ENCODE data around the gene CENPP. TPM values are rescaled to one million over a fixed set of nuclear protein-coding genes. Genes with fewer than 3 reads are reported as not detected.

The CENPP gene
- total RNA-seq, 4 donors from 2014 or later = 2.8 to 51.2 (median 4.9) TPM

DNA sequence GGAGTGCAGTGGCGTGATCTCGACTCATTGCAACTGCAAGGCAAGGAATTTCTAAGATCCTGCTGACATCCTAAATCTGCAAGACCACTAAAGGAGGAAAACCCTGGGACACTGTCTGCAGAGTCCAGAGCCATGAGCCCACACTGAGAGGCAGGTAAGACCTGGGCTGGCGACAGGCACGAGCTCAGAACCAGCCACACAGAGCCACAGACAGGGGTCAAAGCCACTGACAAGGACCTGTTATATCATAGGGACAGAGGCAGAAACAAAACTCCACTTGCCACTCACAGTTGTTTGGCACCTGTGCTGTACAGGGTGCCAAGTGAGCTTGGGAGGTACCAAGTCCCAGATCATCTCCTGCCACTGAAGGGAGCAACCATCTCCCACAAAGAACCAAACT lies 310.0 kb downstream of the CENPP start:
- Histone ChIP-seq H3K27me3 (no peaks in the 10 kb centered on the region), H3K9me3 (no peaks in the 10 kb centered on the region), H3K4me3 (no peak overlapping the region), H3K4me1 (no peaks in the 10 kb centered on the region), H3K27ac (no peak overlapping the region), H3K36me3 (peaks cover 0 to 71% (median 4%) of the 10 kb centered on the region in 3 donors)
- DNase-seq = peak in 1 of 3 donors; percentile 14
- TF ChIP-seq POLR2A (IDR thresholded peaks at IDR 0.05) = no peak
- TF ChIP-seq, protein P1, sequence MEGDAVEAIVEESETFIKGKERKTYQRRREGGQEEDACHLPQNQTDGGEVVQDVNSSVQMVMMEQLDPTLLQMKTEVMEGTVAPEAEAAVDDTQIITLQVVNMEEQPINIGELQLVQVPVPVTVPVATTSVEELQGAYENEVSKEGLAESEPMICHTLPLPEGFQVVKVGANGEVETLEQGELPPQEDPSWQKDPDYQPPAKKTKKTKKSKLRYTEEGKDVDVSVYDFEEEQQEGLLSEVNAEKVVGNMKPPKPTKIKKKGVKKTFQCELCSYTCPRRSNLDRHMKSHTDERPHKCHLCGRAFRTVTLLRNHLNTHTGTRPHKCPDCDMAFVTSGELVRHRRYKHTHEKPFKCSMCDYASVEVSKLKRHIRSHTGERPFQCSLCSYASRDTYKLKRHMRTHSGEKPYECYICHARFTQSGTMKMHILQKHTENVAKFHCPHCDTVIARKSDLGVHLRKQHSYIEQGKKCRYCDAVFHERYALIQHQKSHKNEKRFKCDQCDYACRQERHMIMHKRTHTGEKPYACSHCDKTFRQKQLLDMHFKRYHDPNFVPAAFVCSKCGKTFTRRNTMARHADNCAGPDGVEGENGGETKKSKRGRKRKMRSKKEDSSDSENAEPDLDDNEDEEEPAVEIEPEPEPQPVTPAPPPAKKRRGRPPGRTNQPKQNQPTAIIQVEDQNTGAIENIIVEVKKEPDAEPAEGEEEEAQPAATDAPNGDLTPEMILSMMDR (IDR thresholded peaks at IDR 0.05) = no peak

DNA sequence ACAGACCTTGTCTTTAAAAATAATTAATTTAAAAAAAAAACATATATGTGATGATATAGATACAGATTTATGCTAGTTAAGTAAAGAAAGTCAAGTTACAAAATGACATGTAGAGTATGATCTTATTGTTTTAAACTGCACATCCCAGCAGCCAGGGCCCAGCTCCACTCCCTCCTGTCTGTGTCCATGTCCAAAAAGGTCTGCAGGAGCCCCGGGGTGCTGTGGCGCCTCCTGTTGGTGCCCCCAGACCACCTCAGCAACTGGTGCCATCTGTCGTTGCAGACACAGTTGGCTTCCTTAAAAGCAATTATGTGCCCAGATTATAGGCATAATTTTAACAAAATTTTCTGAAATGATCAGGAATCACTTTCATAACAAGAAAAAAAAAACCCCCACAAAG lies 310.9 kb downstream of the CENPP start:
- no peak for TF ChIP-seq POLR2A (IDR thresholded peaks at IDR 0.05)
- TF ChIP-seq, protein P1 (IDR thresholded peaks at IDR 0.05) = no peak
- Histone ChIP-seq H3K27me3 (no peaks in the 10 kb centered on the region), H3K4me1 (no peaks in the 10 kb centered on the region), H3K36me3 (peaks cover 0 to 79% (median 4%) of the 10 kb centered on the region in 3 donors), H3K9me3 (no peaks in the 10 kb centered on the region), H3K4me3 (no peak overlapping the region), H3K27ac (no peak overlapping the region)
- DNase-seq = peak in 1 of 3 donors; percentile 35

DNA sequence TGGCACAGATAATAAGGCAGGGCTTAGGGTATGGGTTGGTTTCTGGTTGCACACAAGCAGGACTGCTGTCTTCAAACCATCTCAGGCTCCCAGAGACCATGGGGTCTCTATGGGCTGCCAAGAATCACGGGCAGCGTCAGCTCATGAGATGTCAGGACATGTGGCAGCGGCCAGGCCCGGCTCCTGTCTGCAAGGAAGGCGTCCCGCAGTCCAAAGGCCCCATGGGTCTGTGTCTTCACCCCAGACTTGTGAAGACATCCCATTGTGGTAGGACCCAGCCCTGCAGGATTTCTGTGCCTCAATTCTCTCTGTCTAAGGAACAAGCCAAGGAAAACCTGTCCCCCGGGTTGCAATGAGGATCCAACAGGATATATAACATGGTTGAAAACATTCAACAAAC lies 311.6 kb downstream of the CENPP start:
- DNase-seq = peak in 1 of 3 donors; percentile 36
- Histone ChIP-seq H3K27ac (no peak overlapping the region), H3K27me3 (no peaks in the 10 kb centered on the region), H3K9me3 (no peaks in the 10 kb centered on the region), H3K4me3 (no peak overlapping the region), H3K36me3 (peaks cover 0 to 84% (median 0%) of the 10 kb centered on the region in 3 donors), H3K4me1 (no peaks in the 10 kb centered on the region)
- TF ChIP-seq, protein P1 (IDR thresholded peaks at IDR 0.05) = no peak

DNA sequence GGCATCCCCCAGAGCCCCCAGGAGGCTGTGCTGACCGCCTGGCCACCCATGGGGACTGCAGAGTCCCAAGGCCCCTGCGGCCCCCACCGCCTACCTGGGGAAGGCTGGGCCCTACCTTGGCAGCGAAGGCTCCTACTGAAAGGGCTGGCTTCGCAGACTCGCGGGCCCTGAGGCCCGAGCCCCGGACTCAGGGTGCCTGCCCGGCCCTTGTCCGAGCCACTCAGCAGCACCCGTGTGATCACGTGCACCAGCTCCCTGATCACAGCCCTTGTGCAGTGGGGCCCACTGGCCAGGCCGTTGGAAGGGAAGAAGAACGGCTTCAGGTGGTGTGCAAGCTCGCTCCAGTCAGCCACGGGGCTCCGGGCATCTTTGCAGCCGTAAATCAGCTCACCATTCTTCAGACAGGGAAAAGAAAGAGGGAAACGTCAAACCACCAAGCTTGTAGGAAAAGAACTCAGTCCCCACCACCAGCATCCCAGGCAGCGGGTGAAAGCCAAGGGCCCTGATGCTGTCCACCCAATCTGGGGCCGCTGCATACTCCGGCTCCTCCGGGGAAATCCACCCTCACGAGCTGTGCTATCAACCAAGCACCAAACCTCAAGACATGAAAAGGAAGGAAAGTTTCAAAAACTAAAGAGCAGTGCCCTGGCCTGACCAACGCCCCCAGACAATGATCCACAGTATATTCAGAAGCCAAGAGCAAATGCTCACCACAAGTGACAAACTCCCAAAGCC lies 312.3 kb downstream of the CENPP start:
- TF ChIP-seq, protein P1 (IDR thresholded peaks at IDR 0.05) = no peak
- Histone ChIP-seq H3K27me3 (no peaks in the 10 kb centered on the region), H3K4me3 (no peak overlapping the region), H3K4me1 (no peaks in the 10 kb centered on the region), H3K9me3 (no peaks in the 10 kb centered on the region), H3K27ac (no peak overlapping the region), H3K36me3 (peaks cover 0 to 84% (median 0%) of the 10 kb centered on the region in 3 donors)
- DNase-seq = peak in 1 of 3 donors; percentile 36

DNA sequence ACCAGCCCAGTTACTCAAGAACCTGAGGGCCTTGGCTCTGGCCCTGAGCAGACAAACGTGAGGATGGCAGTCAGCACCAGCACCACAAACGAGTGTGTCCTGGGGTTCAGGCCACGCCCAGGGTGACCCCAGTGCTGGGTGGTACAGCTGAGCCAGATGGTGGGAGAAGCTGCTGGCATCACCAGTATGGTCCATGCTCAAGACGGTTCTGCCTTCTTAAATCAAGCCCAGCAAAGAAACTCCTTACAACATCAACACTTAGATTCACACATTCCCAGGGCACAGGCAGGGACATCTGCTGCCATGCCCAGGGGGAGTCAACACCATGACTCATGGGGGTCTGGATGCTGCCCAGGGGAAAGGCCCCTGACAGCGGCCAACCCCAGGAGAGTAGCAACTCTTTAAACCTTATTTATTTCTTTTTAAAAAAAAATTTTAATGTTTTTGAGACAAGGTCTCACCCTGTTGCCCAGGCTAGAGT lies 312.9 kb downstream of the CENPP start:
- no peaks in the 10 kb centered on the region for H3K9me3 ChIP-seq
- no peak overlapping the region for H3K4me3 ChIP-seq
- peak in 1 of 3 donors; percentile 34 for DNase-seq
- H3K27ac ChIP-seq = no peak overlapping the region
- TF ChIP-seq, protein P1 (IDR thresholded peaks at IDR 0.05) = no peak
- peaks cover 0 to 84% (median 0%) of the 10 kb centered on the region in 3 donors for H3K36me3 ChIP-seq
- no peaks in the 10 kb centered on the region for H3K27me3 ChIP-seq
- no peaks in the 10 kb centered on the region for H3K4me1 ChIP-seq
